Lower leg skin (tissue), 4 donors: ENCODE measurements around the gene TACR2. TPM values are rescaled to one million over a fixed set of nuclear protein-coding genes. Genes with fewer than 3 reads are reported as not detected.

ENCODE experiments used
- DNase-seq, 2 donors: peaks; one replicate each; pipeline ENCODE4 v3.0.0-alpha.2; 2019; ENCODE audit warnings: low spot score in 2 of 2
- H3K4me3 ChIP-seq: fragments of 200-600 bp; sonication (generic); 2 replicates; pipeline ENCODE4 v1.5.1; 2017; ENCODE audit warnings: mild to moderate bottlenecking, low read depth; ENCODE audit not compliant: poor library complexity, severe bottlenecking
- CTCF ChIP-seq, 3 donors: fragments of 450-650 bp; IDR thresholded peaks; one replicate each; pipeline ENCODE4 v1.5.1; 2016; ENCODE audit warnings: antibody characterized with exemption in 3 of 3, mild to moderate bottlenecking in 3 of 3, moderate library complexity in 2 of 3
- POLR2A ChIP-seq, 2 donors: fragments of 450-650 bp; IDR thresholded peaks; one replicate each; pipeline ENCODE4 v1.6.1; 2016 to 2017; ENCODE audit warnings: antibody characterized with exemption in 2 of 2, mild to moderate bottlenecking in 1 of 2, moderate library complexity in 1 of 2
- WGBS, 2 donors: methylation state at CpG; one replicate each; pipeline ENCODE4 v1.1.5; 2018; 5-methylcytosine and 5-hydroxymethylcytosine counted together
- intact Hi-C: fragments of 100-400 bp; cut with DNase I; formaldehyde crosslinking; loops from one replicate; pipeline ENCODE4 v1.15.0; 2023; ENCODE audit warnings: low total_unique reads
- total RNA-seq, 4 donors: library from RNA; depleted of rRNA; stranded (reverse); fragments of >200 nt; gene quantifications; one replicate each; pipeline ENCODE4 v1.1.0, GENCODE V29; 2016

Gene TACR2
- total RNA-seq, 4 donors from 2014 or later: 0.29 to 1.8 (median 1.7) TPM; not detected in 1

GRCh38 chr10:69359594-69359993, 57.1 kb downstream of the TACR2 start:
- H3K4me3 ChIP-seq: no peak overlapping the region
- intact Hi-C loops: no loop called here
- TF ChIP-seq POLR2A (IDR thresholded peaks at IDR 0.05): no peak
- TF ChIP-seq CTCF (IDR thresholded peaks at IDR 0.05): no peak
- DNase-seq: no peak
- WGBS, 2 donors: 49 to 73% methylated on average over 5 of the region's 5 CpGs

GRCh38 chr10:69359148-69359547, 57.6 kb downstream of the TACR2 start:
- DNase-seq: no peak
- intact Hi-C loops: no loop called here
- 69 to 72% methylated on average over 3 of the region's 3 CpGs for WGBS, 2 donors

GRCh38 chr10:69358148-69358795, 58.4 kb downstream of the TACR2 start:
- H3K4me3 ChIP-seq: no peak overlapping the region
- TF ChIP-seq CTCF (IDR thresholded peaks at IDR 0.05) (no peak), POLR2A (IDR thresholded peaks at IDR 0.05) (no peak)
- no peak for DNase-seq
- intact Hi-C loops: no loop called here
- WGBS, 2 donors: 73 to 74% methylated on average over 12 of the region's 12 CpGs

More at GRCh38 chr10:69359148-69359547, 57.6 kb downstream of the TACR2 start:
- no peak overlapping the region for H3K4me3 ChIP-seq
- TF ChIP-seq POLR2A (IDR thresholded peaks at IDR 0.05): no peak
- TF ChIP-seq CTCF (IDR thresholded peaks at IDR 0.05): no peak

- H3K4me3 ChIP-seq: no peak overlapping the region
- intact Hi-C loops: no loop called here
- 94 to 96% methylated on average over 2 of the region's 2 CpGs for WGBS, 2 donors
- TF ChIP-seq POLR2A (IDR thresholded peaks at IDR 0.05): no peak
- no peak for TF ChIP-seq CTCF (IDR thresholded peaks at IDR 0.05)
- no peak for DNase-seq
Measured at GRCh38 chr10:69356187-69356586, 60.5 kb downstream of the TACR2 start.

GRCh38 chr10:69353977-69354635, 62.6 kb downstream of the TACR2 start:
- no peak for DNase-seq
- WGBS, 2 donors: 78 to 80% methylated on average over 8 of the region's 8 CpGs
- intact Hi-C loops: no loop called here
- TF ChIP-seq CTCF (IDR thresholded peaks at IDR 0.05) (no peak), POLR2A (IDR thresholded peaks at IDR 0.05) (no peak)
- no peak overlapping the region for H3K4me3 ChIP-seq

Other genes with a start within 250 kb of the TACR2 start
- gene SUPV3L1, start 236.7 kb downstream of the TACR2 start, total RNA-seq: 10 to 100 TPM; 19.6 to 21.4 (median 20.4) TPM
- 1 to 10 TPM in 1 of 4 donors, under 1 TPM in 2, not detected in 1; 0.04 to 1.4 (median 0.12) TPM for gene HKDC1, start 196.6 kb downstream of the TACR2 start, total RNA-seq
- 100 to 1,000 TPM; 117 to 162 (median 158) TPM for gene HK1, start 138.4 kb downstream of the TACR2 start, total RNA-seq
- 10 to 100 TPM in 3 of 4 donors, 1 to 10 TPM in 1; 5.9 to 47.7 (median 13.0) TPM for gene TSPAN15, start 34.5 kb upstream of the TACR2 start, total RNA-seq
- not detected for gene NEUROG3, start 156.5 kb upstream of the TACR2 start, total RNA-seq
- 1 to 10 TPM in 3 of 4 donors, under 1 TPM in 1; 0.34 to 1.9 (median 1.3) TPM for gene FAM241B, start 213.3 kb upstream of the TACR2 start, total RNA-seq